HEK293 (cell line): ENCODE data around the gene JUND.
A peak's percentile ranks its signal among the peaks of the same experiment; 100 is the strongest.

Experiments used
- CTCF ChIA-PET: fragments of 350-600 bp; formaldehyde crosslinking; extraction: SDS; loops from one replicate; lab custom pipeline; 2021; ENCODE audit warnings: antibody characterized with exemption; lab: Yijun Ruan, JAX
- POLR2A ChIA-PET: fragments of 300-600 bp; formaldehyde crosslinking; extraction: SDS; loops from one replicate; lab custom pipeline; 2020; ENCODE audit warnings: antibody characterized with exemption, inconsistent platforms; lab: Yijun Ruan, JAX
- H3K27ac ChIP-seq: fragments of 200-500 bp; sonication (Bioruptor generic); 2 replicates; pipeline ENCODE4 v1.5.1; 2014; ENCODE audit warnings: low read depth, low read length, control low read depth, inconsistent platforms; ENCODE audit errors: extremely low read depth
- H3K36me3 ChIP-seq, 2 experiments: fragments of 200-500 bp in 1 of 2; sonication (Bioruptor generic) in 1 of 2; 1 replicate in 1 of 2; 2 replicates in 1 of 2; pipeline ENCODE4 v1.5.1; 2014 to 2017; ENCODE audit warnings: inconsistent platforms in 2 of 2, low read length in 2 of 2; ENCODE audit not compliant: control insufficient read depth in 2 of 2, insufficient read depth in 1 of 2
- H3K4me1 ChIP-seq: fragments of 200-500 bp; sonication (Bioruptor generic); 2 replicates; pipeline ENCODE4 v1.5.1; 2014; ENCODE audit warnings: mild to moderate bottlenecking, low read length, inconsistent platforms; ENCODE audit not compliant: control insufficient read depth, insufficient read depth
- H3K4me3 ChIP-seq: 2 replicates; pipeline ENCODE4 v1.5.1; 2011; ENCODE audit warnings: low read depth, mild to moderate bottlenecking, control low read depth, low read length, moderate library complexity
- H3K9me3 ChIP-seq: fragments of 200-500 bp; sonication (Bioruptor generic); 2 replicates; pipeline ENCODE4 v1.5.1; 2014; ENCODE audit warnings: low read depth, low read length, inconsistent platforms; ENCODE audit not compliant: control insufficient read depth, insufficient read depth
- SALL2 ChIP-seq: fragments of 450-650 bp; formaldehyde crosslinking; IDR thresholded peaks from 2 replicates; pipeline ENCODE4 v1.5.0; 2017; ENCODE audit warnings: missing biosample characterization, mild to moderate bottlenecking, missing genetic modification characterization, borderline replicate concordance
- TRIM28 ChIP-seq: IDR thresholded peaks from 2 replicates; pipeline ENCODE4 v1.6.1; 2011; ENCODE audit warnings: low read length, control low read depth, borderline replicate concordance
- ZBTB7A ChIP-seq: fragments of 450-650 bp; formaldehyde crosslinking; IDR thresholded peaks from 2 replicates; pipeline ENCODE4 v1.5.1; 2016; ENCODE audit warnings: low read depth, missing biosample characterization, missing genetic modification characterization
- ZBTB8A ChIP-seq: fragments of 450-650 bp; formaldehyde crosslinking; IDR thresholded peaks from 2 replicates; pipeline ENCODE4 v1.5.1; 2016; ENCODE audit warnings: missing biosample characterization, missing genetic modification characterization
- ZNF121 ChIP-seq: fragments of 450-650 bp; formaldehyde crosslinking; IDR thresholded peaks from 2 replicates; pipeline ENCODE4 v1.5.1; 2016; ENCODE audit warnings: missing biosample characterization, missing genetic modification characterization
- ZNF2 ChIP-seq: fragments of 450-650 bp; formaldehyde crosslinking; IDR thresholded peaks from 2 replicates; pipeline ENCODE4 v1.5.1; 2016; ENCODE audit warnings: missing biosample characterization, missing genetic modification characterization
- ZNF221 ChIP-seq: fragments of 450-650 bp; formaldehyde crosslinking; IDR thresholded peaks from 2 replicates; pipeline ENCODE4 v1.5.1; 2017; ENCODE audit warnings: missing biosample characterization, missing genetic modification characterization, borderline replicate concordance
- ZNF76 ChIP-seq: fragments of 450-650 bp; formaldehyde crosslinking; IDR thresholded peaks from 2 replicates; pipeline ENCODE4; 2016; ENCODE audit warnings: low read depth, missing biosample characterization, missing genetic modification characterization, borderline replicate concordance
- ZNF768 ChIP-seq: fragments of 450-650 bp; formaldehyde crosslinking; IDR thresholded peaks from 2 replicates; pipeline ENCODE4 v1.5.1; 2018; ENCODE audit warnings: missing biosample characterization, mild to moderate bottlenecking, missing genetic modification characterization
- TF ChIP-seq, protein P1 (sequence below): fragments of 450-650 bp; formaldehyde crosslinking; IDR thresholded peaks from 2 replicates; pipeline ENCODE4 v1.5.1; 2016; ENCODE audit warnings: missing biosample characterization, missing genetic modification characterization
- TF ChIP-seq, protein P2 (sequence below): fragments of 450-650 bp; formaldehyde crosslinking; IDR thresholded peaks from 2 replicates; pipeline ENCODE4 v1.5.1; 2016; ENCODE audit warnings: missing biosample characterization, missing genetic modification characterization
- TF ChIP-seq, protein P3 (sequence below): fragments of 450-650 bp; formaldehyde crosslinking; IDR thresholded peaks from 2 replicates; pipeline ENCODE4 v1.5.1; 2016; ENCODE audit warnings: missing biosample characterization, missing genetic modification characterization
- TF ChIP-seq, protein P4 (sequence below): fragments of 450-650 bp; formaldehyde crosslinking; IDR thresholded peaks from 2 replicates; pipeline ENCODE4 v1.5.1; 2016; ENCODE audit warnings: missing biosample characterization, missing genetic modification characterization

The JUND gene

DNA sequence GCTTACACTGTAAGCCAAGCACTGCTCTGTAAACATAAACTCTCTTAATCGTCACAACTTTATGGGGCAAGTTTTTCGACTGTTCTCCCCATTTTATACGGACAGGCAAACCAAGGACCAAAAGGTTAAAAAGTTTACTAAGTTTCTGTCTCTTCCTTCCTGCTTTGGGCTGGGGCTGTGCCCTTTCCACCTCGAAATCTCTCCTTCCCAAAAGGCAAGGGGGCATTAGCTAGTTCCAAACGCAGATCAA lies 2.2 kb downstream of the JUND start:
- CTCF ChIA-PET, result interaction anchor here (0.5 to 6.0 kb wide), 59 partner anchors 10 to 1121 kb away, joined by 3 to 195 read pairs (median 5); partner anchors contain the start of genes GDF15, IFI30 and LSM4
- Histone ChIP-seq H3K4me1 (no peaks in the 10 kb centered on the region), H3K27ac (no peak overlapping the region), H3K4me3 (peak overlapping the region; percentile 88), H3K9me3 (no peaks in the 10 kb centered on the region), H3K36me3 (peaks cover 3 to 12% of the 10 kb centered on the region in 2 experiments; a peak in 2 of 3 replicates)
- POLR2A ChIA-PET, result interaction anchor here (0.6 to 6.7 kb wide), 26 partner anchors 10 to 513 kb away, joined by 3 to 184 read pairs (median 6); partner anchors contain the start of genes LSM4, MPV17L2, PGPEP1 and SSBP4
- no peak for TF ChIP-seq TRIM28
- TF ChIP-seq ZNF121, result 0 out of 2 replicates have a peak, but pooled peaks have one; percentile 14
- 0 out of 2 replicates have a peak, but pooled peaks have one; percentile 31 for TF ChIP-seq ZNF76 (tag by site-specific recombination)
- TF ChIP-seq ZBTB7A, result peak; percentile 85

DNA sequence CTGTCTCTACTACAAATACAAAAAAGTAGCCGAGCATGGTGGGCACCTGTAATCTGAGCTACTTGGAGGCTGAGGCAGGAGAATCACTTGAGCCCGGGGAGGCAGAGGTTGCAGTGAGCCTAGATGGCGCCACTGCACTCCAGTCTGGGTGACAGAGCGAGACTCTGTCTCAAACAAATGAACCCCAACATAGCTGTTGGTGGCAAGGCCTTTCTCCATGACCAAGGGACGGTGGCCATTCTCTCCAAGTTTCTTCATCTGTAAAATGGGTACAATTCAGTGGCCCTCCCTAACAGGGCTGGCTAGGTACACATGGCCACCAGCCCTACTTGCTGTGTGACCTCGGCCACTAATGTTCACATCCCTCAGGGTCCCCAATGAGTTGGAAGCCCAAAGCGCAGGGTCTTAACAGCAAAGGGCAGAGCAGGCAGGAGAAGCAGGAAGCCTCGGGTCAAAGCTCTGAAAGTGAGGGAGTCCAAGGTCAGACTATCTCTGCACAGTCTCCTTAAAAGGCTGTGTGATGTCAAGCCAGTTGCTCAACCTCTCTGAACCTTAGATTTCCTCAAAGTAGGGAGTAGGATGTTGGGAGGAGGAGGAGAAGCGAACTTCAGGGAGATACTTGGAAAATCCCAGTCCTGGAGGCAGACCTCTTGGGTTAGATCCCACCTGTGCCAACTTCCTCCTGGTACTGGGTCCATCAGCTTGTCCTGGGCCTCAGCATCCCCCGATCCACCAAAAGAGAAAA lies 2.7 kb downstream of the JUND start:
- Histone ChIP-seq H3K4me1 (no peaks in the 10 kb centered on the region), H3K36me3 (peaks cover 3 to 12% of the 10 kb centered on the region in 2 experiments; a peak in 2 of 3 replicates), H3K9me3 (no peaks in the 10 kb centered on the region), H3K4me3 (peak overlapping the region; percentile 88), H3K27ac (no peak overlapping the region)
- CTCF ChIA-PET, result interaction anchor here (0.5 to 6.0 kb wide), 52 partner anchors 9 to 1120 kb away, joined by 3 to 195 read pairs (median 5); partner anchors contain the start of genes GDF15 and LSM4
- POLR2A ChIA-PET, result interaction anchor here (0.6 to 6.7 kb wide), 22 partner anchors 10 to 513 kb away, joined by 3 to 184 read pairs (median 6); partner anchors contain the start of genes LSM4, MPV17L2, PGPEP1 and SSBP4
- TF ChIP-seq, protein P1, sequence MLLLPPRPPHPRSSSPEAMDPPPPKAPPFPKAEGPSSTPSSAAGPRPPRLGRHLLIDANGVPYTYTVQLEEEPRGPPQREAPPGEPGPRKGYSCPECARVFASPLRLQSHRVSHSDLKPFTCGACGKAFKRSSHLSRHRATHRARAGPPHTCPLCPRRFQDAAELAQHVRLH (tag by site-specific recombination), result 0 out of 2 replicates have a peak, but pooled peaks have one; percentile 7
- TF ChIP-seq ZNF221 (tag by site-specific recombination) (no peak), ZNF768 (tag by site-specific recombination) (peak; percentile 97), ZNF2 (tag by site-specific recombination) (peak; percentile 16; the same call in 1 of the 2 replicates), SALL2 (tag by site-specific recombination) (no peak), ZBTB8A (tag by site-specific recombination) (peak; percentile 24)
- TF ChIP-seq, protein P2, sequence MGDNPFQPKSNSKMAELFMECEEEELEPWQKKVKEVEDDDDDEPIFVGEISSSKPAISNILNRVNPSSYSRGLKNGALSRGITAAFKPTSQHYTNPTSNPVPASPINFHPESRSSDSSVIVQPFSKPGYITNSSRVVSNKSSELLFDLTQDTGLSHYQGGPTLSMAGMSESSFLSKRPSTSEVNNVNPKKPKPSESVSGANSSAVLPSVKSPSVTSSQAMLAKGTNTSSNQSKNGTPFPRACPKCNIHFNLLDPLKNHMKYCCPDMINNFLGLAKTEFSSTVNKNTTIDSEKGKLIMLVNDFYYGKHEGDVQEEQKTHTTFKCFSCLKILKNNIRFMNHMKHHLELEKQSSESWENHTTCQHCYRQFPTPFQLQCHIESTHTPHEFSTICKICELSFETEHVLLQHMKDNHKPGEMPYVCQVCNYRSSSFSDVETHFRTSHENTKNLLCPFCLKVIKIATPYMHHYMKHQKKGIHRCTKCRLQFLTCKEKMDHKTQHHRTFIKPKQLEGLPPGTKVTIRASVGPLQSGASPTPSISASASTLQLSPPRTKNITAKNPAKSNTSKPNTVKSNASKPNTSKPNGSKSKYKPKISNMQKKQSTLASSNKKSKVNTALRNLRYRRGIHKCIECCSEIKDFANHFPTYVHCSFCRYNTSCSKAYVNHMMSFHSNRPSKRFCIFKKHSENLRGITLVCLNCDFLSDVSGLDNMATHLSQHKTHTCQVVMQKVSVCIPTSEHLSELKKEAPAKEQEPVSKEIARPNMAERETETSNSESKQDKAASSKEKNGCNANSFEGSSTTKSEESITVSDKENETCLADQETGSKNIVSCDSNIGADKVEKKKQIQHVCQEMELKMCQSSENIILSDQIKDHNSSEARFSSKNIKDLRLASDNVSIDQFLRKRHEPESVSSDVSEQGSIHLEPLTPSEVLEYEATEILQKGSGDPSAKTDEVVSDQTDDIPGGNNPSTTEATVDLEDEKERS (tag by site-specific recombination), result 0 out of 2 replicates have a peak, but pooled peaks have one; percentile 49
- TF ChIP-seq, protein P3, sequence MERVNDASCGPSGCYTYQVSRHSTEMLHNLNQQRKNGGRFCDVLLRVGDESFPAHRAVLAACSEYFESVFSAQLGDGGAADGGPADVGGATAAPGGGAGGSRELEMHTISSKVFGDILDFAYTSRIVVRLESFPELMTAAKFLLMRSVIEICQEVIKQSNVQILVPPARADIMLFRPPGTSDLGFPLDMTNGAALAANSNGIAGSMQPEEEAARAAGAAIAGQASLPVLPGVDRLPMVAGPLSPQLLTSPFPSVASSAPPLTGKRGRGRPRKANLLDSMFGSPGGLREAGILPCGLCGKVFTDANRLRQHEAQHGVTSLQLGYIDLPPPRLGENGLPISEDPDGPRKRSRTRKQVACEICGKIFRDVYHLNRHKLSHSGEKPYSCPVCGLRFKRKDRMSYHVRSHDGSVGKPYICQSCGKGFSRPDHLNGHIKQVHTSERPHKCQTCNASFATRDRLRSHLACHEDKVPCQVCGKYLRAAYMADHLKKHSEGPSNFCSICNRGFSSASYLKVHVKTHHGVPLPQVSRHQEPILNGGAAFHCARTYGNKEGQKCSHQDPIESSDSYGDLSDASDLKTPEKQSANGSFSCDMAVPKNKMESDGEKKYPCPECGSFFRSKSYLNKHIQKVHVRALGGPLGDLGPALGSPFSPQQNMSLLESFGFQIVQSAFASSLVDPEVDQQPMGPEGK (tag by site-specific recombination), result peak; percentile 23; the same call in 1 of the 2 replicates
- TF ChIP-seq, protein P4, sequence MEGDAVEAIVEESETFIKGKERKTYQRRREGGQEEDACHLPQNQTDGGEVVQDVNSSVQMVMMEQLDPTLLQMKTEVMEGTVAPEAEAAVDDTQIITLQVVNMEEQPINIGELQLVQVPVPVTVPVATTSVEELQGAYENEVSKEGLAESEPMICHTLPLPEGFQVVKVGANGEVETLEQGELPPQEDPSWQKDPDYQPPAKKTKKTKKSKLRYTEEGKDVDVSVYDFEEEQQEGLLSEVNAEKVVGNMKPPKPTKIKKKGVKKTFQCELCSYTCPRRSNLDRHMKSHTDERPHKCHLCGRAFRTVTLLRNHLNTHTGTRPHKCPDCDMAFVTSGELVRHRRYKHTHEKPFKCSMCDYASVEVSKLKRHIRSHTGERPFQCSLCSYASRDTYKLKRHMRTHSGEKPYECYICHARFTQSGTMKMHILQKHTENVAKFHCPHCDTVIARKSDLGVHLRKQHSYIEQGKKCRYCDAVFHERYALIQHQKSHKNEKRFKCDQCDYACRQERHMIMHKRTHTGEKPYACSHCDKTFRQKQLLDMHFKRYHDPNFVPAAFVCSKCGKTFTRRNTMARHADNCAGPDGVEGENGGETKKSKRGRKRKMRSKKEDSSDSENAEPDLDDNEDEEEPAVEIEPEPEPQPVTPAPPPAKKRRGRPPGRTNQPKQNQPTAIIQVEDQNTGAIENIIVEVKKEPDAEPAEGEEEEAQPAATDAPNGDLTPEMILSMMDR (tag by site-specific recombination), result peak; percentile 61
